Measurements from ENCODE around the gene SCFD2.
"Not testable (repeated sequence)": the region's sequence is repeated elsewhere in the genome, so short reads cannot be mapped to it uniquely, and the experiment has no call there.

The SCFD2 gene

DNA sequence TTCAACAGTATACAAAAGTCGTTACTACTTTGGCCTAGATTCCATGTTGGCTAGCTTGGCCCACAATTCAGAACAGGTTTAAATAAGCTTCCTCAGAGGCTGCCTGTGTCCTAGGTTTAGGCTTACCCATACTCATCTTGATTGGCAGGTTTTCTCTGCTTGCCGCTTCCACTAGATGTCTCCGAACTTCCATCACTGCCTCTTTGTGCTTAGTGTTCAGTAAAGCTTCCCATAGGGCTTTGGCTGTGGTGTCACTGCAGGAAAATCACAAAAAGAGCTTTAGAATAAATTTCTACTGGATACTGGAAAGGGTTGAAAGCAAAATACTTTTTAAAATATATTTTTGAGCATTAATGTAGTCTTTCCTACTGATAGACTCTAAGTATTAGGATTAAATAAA, 52.4 kb downstream of the SCFD2 start:
- Histone ChIP-seq H3K4me1 (ENCODE audit: control insufficient read depth in 1 of 2, insufficient read depth in 2 of 2, low read length in 2 of 2) (peaks cover 0 to 9% of the 10 kb centered on the region in 2 donors), H3K27ac (ENCODE audit: low read depth, low read length) (no peak overlapping the region), H3K27me3 (ENCODE audit: control insufficient read depth in 1 of 2, insufficient read depth in 2 of 2, low read length in 2 of 2) (no peaks in the 10 kb centered on the region), H3K36me3 (ENCODE audit: control insufficient read depth in 1 of 2, insufficient read depth in 2 of 2, low read length in 2 of 2) (no peaks in the 10 kb centered on the region), H3K9ac (ENCODE audit: low read depth in 1 of 2, low read length in 2 of 2) (no peak overlapping the region), H3K9me3 (ENCODE audit: control insufficient read depth in 1 of 2, low read length in 2 of 2) (no peaks in the 10 kb centered on the region), H3K4me3 (ENCODE audit: low read depth in 1 of 2, low read length in 2 of 2) (no peak overlapping the region)

DNA sequence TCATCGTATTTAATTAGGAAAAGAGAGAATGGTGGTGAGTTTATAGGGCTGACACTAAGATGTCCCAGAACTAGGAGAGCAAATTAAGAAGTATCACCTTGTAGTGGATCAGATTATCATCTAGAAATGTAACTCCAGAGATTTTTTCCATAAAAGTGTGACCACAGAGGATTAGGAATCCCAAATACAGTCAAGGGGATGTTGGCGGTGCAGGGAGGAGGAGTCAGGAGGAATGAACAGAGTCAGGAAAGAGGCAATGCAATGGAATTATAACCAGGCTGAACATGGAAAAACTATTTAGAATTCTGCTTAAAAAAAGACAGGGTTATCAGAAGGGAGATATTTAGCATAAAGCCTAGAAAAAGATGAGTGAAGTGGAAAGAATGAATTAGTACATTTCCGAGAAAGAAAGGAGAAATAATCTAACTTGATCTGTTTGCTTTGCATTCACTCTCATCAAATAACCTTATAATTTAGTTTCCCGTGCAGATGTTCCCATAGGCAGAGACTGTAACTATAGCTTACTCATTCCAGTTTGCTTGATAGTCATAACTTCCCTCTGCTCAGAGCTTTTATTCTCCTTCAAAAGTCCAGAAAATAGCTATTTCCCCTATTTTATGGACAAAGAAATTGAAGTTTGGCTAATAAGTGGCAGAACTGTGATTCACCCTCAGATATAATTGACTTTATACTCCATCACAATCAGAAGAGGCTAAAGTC, 56.4 kb downstream of the SCFD2 start:
- H3K36me3 ChIP-seq (ENCODE audit: control insufficient read depth in 1 of 2, insufficient read depth in 2 of 2, low read length in 2 of 2), result no peaks in the 10 kb centered on the region
- H3K9me3 ChIP-seq (ENCODE audit: control insufficient read depth in 1 of 2, low read length in 2 of 2), result no peaks in the 10 kb centered on the region
- H3K4me3 ChIP-seq (ENCODE audit: low read depth in 1 of 2, low read length in 2 of 2), result no peak overlapping the region
- no peak overlapping the region for H3K9ac ChIP-seq (ENCODE audit: low read depth in 1 of 2, low read length in 2 of 2)
- H3K27me3 ChIP-seq (ENCODE audit: control insufficient read depth in 1 of 2, insufficient read depth in 2 of 2, low read length in 2 of 2), result no peaks in the 10 kb centered on the region
- no peaks in the 10 kb centered on the region for H3K4me1 ChIP-seq (ENCODE audit: control insufficient read depth in 1 of 2, insufficient read depth in 2 of 2, low read length in 2 of 2)
- H3K27ac ChIP-seq (ENCODE audit: low read depth, low read length), result no peak overlapping the region

DNA sequence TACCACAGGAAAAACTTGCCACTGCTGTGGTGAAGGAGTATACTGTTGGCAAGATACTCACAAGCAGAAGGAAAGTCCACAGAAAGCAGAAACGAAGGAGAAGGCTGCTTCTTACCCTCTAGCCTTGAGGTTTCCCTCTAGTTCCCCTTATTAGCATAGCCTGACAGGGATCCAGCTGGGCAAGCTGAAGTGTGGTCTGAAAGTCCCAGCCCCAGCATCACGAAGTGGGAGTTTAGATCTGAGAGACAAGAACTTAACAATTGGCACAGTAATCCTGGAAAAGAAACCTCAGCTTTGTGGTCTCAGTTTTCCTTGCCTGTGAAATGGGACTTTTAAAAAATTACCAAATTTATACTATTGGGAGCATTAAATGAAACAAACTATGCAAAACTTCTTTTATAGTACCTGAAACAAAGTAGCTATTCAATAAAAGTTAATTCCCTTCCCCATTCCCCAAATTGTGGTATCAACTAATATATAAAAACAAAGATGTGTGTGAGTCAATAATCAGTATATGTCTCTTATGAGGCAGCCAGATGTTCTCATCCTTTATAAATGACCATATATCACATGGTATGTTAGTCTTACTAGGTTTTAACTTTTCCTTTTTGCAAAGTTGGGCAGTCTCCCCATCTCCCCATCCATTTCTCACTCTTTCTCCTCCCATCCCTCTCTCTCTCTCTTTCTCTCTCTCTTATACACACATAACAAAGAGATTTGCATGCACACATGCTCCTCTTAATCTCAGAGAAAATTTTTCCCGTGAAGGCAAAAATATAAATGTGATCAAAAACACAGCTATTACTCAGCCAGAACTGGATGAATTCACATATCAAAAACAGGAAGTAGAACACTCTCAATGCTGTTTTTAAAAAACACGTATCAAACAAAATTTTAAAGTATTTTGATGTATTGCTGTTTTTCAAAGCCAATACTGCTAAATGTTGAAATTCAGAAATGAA, 57.8 kb downstream of the SCFD2 start:
- no peak overlapping the region for H3K4me3 ChIP-seq (ENCODE audit: low read depth in 1 of 2, low read length in 2 of 2)
- no peaks in the 10 kb centered on the region for H3K9me3 ChIP-seq (ENCODE audit: control insufficient read depth in 1 of 2, low read length in 2 of 2)
- H3K27me3 ChIP-seq (ENCODE audit: control insufficient read depth in 1 of 2, insufficient read depth in 2 of 2, low read length in 2 of 2), result no peaks in the 10 kb centered on the region
- no peaks in the 10 kb centered on the region for H3K4me1 ChIP-seq (ENCODE audit: control insufficient read depth in 1 of 2, insufficient read depth in 2 of 2, low read length in 2 of 2)
- H3K9ac ChIP-seq (ENCODE audit: low read depth in 1 of 2, low read length in 2 of 2), result no peak overlapping the region
- H3K36me3 ChIP-seq (ENCODE audit: control insufficient read depth in 1 of 2, insufficient read depth in 2 of 2, low read length in 2 of 2), result no peaks in the 10 kb centered on the region
- H3K27ac ChIP-seq (ENCODE audit: low read depth, low read length), result no peak overlapping the region

DNA sequence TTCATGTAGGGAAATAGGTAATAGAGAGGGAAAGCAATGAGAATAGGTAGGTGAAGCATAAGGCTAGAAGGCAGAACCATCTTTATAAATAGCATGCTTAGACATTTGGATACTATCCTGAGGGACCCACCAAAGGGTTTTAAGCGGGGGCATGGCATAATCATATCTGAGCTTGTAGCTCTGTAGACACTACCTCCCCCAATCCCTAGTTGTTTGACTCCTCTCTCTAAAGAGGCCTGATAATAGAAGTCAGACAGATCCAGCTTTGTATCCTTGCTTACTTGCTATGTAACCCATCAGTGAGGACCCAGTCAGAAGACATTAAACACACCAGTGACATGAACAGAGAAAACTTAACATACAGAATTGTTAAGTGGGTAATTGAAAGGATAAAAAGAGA, 58.7 kb downstream of the SCFD2 start:
- Histone ChIP-seq H3K9me3 (ENCODE audit: control insufficient read depth in 1 of 2, low read length in 2 of 2) (no peaks in the 10 kb centered on the region), H3K27ac (ENCODE audit: low read depth, low read length) (no peak overlapping the region), H3K4me1 (ENCODE audit: control insufficient read depth in 1 of 2, insufficient read depth in 2 of 2, low read length in 2 of 2) (no peaks in the 10 kb centered on the region), H3K9ac (ENCODE audit: low read depth in 1 of 2, low read length in 2 of 2) (no peak overlapping the region), H3K4me3 (ENCODE audit: low read depth in 1 of 2, low read length in 2 of 2) (no peak overlapping the region), H3K36me3 (ENCODE audit: control insufficient read depth in 1 of 2, insufficient read depth in 2 of 2, low read length in 2 of 2) (no peaks in the 10 kb centered on the region), H3K27me3 (ENCODE audit: control insufficient read depth in 1 of 2, insufficient read depth in 2 of 2, low read length in 2 of 2) (no peaks in the 10 kb centered on the region)

DNA sequence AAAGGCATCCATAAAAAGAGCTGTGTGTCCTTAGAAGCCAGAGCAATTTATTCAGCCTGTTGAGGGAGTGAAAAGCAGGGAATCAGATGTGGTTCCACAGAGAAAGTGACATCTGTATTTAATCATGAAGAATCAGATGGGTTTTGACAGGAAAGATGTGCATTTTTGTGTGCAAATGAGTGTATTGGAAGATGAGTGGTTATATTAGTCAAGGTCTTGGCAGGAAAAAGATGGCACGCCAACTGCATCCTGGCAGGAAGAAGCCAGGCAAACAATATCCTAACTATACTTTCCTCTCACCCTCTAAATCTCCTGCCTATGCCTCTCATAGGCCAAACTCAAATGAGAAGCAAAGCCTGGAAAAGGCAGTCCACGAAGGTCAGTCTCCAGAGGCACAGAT, 59.1 kb downstream of the SCFD2 start:
- Histone ChIP-seq H3K27me3 (ENCODE audit: control insufficient read depth in 1 of 2, insufficient read depth in 2 of 2, low read length in 2 of 2) (no peaks in the 10 kb centered on the region), H3K9me3 (ENCODE audit: control insufficient read depth in 1 of 2, low read length in 2 of 2) (no peaks in the 10 kb centered on the region), H3K4me1 (ENCODE audit: control insufficient read depth in 1 of 2, insufficient read depth in 2 of 2, low read length in 2 of 2) (no peaks in the 10 kb centered on the region), H3K27ac (ENCODE audit: low read depth, low read length) (no peak overlapping the region), H3K9ac (ENCODE audit: low read depth in 1 of 2, low read length in 2 of 2) (no peak overlapping the region), H3K4me3 (ENCODE audit: low read depth in 1 of 2, low read length in 2 of 2) (no peak overlapping the region), H3K36me3 (ENCODE audit: control insufficient read depth in 1 of 2, insufficient read depth in 2 of 2, low read length in 2 of 2) (no peaks in the 10 kb centered on the region)

DNA sequence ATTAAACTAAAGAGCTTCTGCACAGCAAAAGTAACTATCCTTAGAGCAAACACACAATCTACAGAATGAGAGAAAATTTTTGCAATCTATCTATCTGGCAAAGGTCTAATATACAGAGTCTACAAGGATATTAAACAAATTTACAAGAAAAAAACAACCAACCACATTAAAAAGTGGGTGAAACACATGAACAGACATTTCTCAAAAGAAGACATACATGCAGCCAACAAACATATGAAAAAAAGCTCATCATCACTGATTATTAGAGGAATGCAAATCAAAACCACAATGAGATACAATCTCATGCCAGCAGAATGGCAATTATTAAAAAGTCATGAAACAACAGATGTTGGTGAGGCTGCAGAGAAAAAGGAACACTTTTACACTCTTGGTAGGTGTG, 73.7 kb downstream of the SCFD2 start:
- not testable (repeated sequence) for H3K4me3 ChIP-seq (ENCODE audit: low read depth in 1 of 2, low read length in 2 of 2); H3K36me3 ChIP-seq (ENCODE audit: control insufficient read depth in 1 of 2, insufficient read depth in 2 of 2, low read length in 2 of 2); H3K9ac ChIP-seq (ENCODE audit: low read depth in 1 of 2, low read length in 2 of 2); H3K27ac ChIP-seq (ENCODE audit: low read depth, low read length); H3K27me3 ChIP-seq (ENCODE audit: control insufficient read depth in 1 of 2, insufficient read depth in 2 of 2, low read length in 2 of 2); H3K9me3 ChIP-seq (ENCODE audit: control insufficient read depth in 1 of 2, low read length in 2 of 2); H3K4me1 ChIP-seq (ENCODE audit: control insufficient read depth in 1 of 2, insufficient read depth in 2 of 2, low read length in 2 of 2)

DNA sequence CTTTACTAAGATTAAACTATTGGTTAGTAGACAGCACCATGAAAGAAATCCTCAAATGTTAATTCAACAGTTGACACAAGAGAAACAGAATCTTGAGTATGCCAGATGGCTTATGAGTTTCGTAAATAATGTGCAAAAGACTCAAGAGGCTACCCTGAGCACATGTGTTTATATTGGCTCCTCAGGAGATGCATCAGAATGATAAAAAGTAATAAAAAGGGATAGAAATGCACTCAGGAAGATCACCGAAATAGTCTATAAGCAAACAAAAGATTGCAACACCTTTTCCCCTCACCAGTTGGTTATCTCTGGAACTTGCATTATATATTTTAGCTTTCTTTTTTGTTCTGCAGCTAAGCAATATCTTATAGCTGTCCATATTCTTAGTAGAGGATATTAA, 84.4 kb downstream of the SCFD2 start:
- H3K4me1 ChIP-seq (ENCODE audit: control insufficient read depth in 1 of 2, insufficient read depth in 2 of 2, low read length in 2 of 2), result no peaks in the 10 kb centered on the region
- no peak overlapping the region for H3K27ac ChIP-seq (ENCODE audit: low read depth, low read length)
- no peak overlapping the region for H3K9ac ChIP-seq (ENCODE audit: low read depth in 1 of 2, low read length in 2 of 2)
- H3K36me3 ChIP-seq (ENCODE audit: control insufficient read depth in 1 of 2, insufficient read depth in 2 of 2, low read length in 2 of 2), result no peaks in the 10 kb centered on the region
- H3K4me3 ChIP-seq (ENCODE audit: low read depth in 1 of 2, low read length in 2 of 2), result no peak overlapping the region
- no peaks in the 10 kb centered on the region for H3K27me3 ChIP-seq (ENCODE audit: control insufficient read depth in 1 of 2, insufficient read depth in 2 of 2, low read length in 2 of 2)
- no peaks in the 10 kb centered on the region for H3K9me3 ChIP-seq (ENCODE audit: control insufficient read depth in 1 of 2, low read length in 2 of 2)

DNA sequence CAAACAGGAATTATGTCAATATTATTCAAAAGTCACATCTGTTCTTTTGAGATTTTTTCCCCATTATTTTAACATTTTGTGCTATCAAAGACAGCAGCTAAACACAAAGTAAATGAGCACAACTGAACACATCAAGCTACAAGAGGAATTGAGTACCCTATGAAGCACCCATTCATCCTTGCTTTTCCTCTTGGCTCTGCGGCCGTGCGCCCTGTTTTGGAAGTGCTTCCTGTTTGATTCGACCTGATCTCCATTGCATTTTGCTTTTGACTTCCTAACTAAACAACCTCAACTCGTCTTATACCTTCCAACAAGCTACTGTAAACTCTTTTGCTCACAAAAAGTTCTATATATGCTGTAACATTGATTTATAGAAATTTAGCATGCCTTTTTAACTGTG, 85.0 kb downstream of the SCFD2 start:
- no peak overlapping the region for H3K9ac ChIP-seq (ENCODE audit: low read depth in 1 of 2, low read length in 2 of 2)
- H3K27me3 ChIP-seq (ENCODE audit: control insufficient read depth in 1 of 2, insufficient read depth in 2 of 2, low read length in 2 of 2), result no peaks in the 10 kb centered on the region
- H3K4me3 ChIP-seq (ENCODE audit: low read depth in 1 of 2, low read length in 2 of 2), result no peak overlapping the region
- H3K27ac ChIP-seq (ENCODE audit: low read depth, low read length), result no peak overlapping the region
- H3K4me1 ChIP-seq (ENCODE audit: control insufficient read depth in 1 of 2, insufficient read depth in 2 of 2, low read length in 2 of 2), result no peaks in the 10 kb centered on the region
- no peaks in the 10 kb centered on the region for H3K36me3 ChIP-seq (ENCODE audit: control insufficient read depth in 1 of 2, insufficient read depth in 2 of 2, low read length in 2 of 2)
- no peaks in the 10 kb centered on the region for H3K9me3 ChIP-seq (ENCODE audit: control insufficient read depth in 1 of 2, low read length in 2 of 2)

DNA sequence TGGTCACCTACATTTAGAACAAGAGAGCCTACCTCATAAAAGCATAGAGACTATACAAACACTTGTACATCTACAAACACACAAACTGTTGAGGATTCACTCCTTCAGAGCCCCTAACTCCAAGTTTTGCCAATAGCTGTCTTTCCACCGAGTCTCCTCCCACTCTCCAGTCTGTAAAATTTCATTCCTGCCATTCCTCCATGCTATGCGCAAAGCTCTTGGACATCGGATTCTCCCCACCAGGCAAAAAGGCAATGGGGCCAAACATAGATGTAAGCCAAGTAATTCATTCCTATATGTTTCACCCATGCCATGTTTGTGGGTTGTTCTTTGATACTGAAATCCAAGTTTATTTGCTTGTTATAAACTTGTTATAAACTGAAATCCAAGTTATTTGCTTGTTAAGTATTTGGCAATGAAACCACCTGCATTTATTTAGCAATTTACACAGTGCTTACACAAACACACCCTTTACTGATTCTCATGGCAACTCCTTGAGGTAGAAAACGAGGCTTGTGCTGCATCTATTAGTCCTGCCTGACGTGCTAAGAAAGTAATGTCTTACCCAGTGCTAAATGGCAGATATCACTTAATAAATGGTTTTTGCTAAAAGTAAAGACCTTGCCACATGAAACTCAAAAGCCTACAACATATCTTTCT, 91.1 kb downstream of the SCFD2 start:
- Histone ChIP-seq H3K9me3 (ENCODE audit: control insufficient read depth in 1 of 2, low read length in 2 of 2) (no peaks in the 10 kb centered on the region), H3K27ac (ENCODE audit: low read depth, low read length) (no peak overlapping the region), H3K27me3 (ENCODE audit: control insufficient read depth in 1 of 2, insufficient read depth in 2 of 2, low read length in 2 of 2) (no peaks in the 10 kb centered on the region), H3K9ac (ENCODE audit: low read depth in 1 of 2, low read length in 2 of 2) (no peak overlapping the region), H3K4me3 (ENCODE audit: low read depth in 1 of 2, low read length in 2 of 2) (no peak overlapping the region), H3K4me1 (ENCODE audit: control insufficient read depth in 1 of 2, insufficient read depth in 2 of 2, low read length in 2 of 2) (no peaks in the 10 kb centered on the region), H3K36me3 (ENCODE audit: control insufficient read depth in 1 of 2, insufficient read depth in 2 of 2, low read length in 2 of 2) (no peaks in the 10 kb centered on the region)

DNA sequence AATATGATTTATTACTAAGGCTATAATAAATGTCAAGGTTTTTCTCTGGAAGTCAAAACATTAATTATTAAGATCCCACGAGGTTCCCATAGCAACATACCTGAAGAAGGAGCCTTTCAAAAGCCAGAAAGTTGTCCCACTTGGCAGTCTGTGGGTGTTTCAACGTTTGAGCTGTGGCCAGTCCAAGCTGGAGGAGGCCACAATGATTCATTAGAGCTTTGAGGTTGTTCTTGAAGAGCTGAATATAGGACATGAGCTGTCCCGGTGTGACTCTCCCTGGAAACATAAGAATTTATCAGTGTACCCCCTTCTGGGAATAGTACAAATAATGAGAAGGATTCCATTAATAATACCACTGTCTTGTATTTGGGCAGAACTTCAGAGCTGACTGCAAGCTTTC, 92.1 kb downstream of the SCFD2 start:
- Histone ChIP-seq H3K27ac (ENCODE audit: low read depth, low read length) (no peak overlapping the region), H3K36me3 (ENCODE audit: control insufficient read depth in 1 of 2, insufficient read depth in 2 of 2, low read length in 2 of 2) (no peaks in the 10 kb centered on the region), H3K9me3 (ENCODE audit: control insufficient read depth in 1 of 2, low read length in 2 of 2) (no peaks in the 10 kb centered on the region), H3K9ac (ENCODE audit: low read depth in 1 of 2, low read length in 2 of 2) (no peak overlapping the region), H3K27me3 (ENCODE audit: control insufficient read depth in 1 of 2, insufficient read depth in 2 of 2, low read length in 2 of 2) (no peaks in the 10 kb centered on the region), H3K4me1 (ENCODE audit: control insufficient read depth in 1 of 2, insufficient read depth in 2 of 2, low read length in 2 of 2) (no peaks in the 10 kb centered on the region), H3K4me3 (ENCODE audit: low read depth in 1 of 2, low read length in 2 of 2) (no peak overlapping the region)

Data from duodenal mucosa (tissue), 2 donors.